Suprapubic skin (tissue), 4 donors: ENCODE results near the gene LRMDA.

ENCODE experiments used
- POLR2A ChIP-seq, 2 donors: fragments of 450-650 bp; IDR thresholded peaks; one replicate each; pipeline ENCODE4 v1.6.1; 2017; ENCODE audit warnings: antibody characterized with exemption in 2 of 2, mild to moderate bottlenecking in 2 of 2, moderate library complexity in 2 of 2
- POLR2AphosphoS5 ChIP-seq, 3 donors: sonication (generic); formaldehyde crosslinking; IDR thresholded peaks; one replicate each; pipeline ENCODE4 v1.6.1; 2017; ENCODE audit warnings: antibody characterized with exemption in 3 of 3

GRCh38 chr10:75403939-75404814 lies 27.2 kb upstream of the LRMDA start:
- TF ChIP-seq POLR2AphosphoS5 (IDR thresholded peaks at IDR 0.05) (no peak), POLR2A (IDR thresholded peaks at IDR 0.05) (no peak)
